ENCODE data around the gene P2RX4.

DNA sequence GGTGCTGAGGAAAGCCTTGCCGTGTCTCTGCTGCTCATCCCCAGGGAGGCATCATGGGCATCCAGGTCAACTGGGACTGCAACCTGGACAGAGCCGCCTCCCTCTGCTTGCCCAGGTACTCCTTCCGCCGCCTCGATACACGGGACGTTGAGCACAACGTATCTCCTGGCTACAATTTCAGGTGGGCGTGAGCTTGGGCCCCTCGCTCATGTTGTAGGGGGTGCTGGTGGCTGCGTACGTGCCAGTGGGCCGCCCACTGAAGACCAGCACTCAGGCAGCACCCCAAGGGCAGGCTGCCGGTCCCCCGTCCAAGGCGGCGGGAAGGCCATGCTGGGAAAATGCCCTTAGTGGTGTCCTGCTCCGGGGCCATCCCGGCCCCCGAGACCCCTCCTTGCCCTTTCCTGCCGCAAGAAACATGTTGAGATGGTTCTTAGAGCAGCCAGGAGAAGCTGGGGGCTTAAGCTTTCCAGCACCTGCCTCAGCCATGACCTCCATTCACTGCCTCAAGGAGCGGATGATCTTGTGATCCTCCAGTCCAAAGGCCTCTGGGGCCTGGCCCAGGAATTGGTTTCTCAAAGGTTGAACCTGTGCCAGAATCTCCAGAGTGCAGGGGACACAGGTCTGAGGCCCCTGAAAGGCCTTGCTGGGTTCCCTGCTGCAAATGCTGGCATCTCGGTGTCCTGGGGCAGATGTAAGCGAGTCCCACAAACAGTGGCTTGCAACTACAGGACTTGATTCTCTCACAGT is 19.2 kb downstream of the P2RX4 start:
- TF ChIP-seq, protein P1, sequence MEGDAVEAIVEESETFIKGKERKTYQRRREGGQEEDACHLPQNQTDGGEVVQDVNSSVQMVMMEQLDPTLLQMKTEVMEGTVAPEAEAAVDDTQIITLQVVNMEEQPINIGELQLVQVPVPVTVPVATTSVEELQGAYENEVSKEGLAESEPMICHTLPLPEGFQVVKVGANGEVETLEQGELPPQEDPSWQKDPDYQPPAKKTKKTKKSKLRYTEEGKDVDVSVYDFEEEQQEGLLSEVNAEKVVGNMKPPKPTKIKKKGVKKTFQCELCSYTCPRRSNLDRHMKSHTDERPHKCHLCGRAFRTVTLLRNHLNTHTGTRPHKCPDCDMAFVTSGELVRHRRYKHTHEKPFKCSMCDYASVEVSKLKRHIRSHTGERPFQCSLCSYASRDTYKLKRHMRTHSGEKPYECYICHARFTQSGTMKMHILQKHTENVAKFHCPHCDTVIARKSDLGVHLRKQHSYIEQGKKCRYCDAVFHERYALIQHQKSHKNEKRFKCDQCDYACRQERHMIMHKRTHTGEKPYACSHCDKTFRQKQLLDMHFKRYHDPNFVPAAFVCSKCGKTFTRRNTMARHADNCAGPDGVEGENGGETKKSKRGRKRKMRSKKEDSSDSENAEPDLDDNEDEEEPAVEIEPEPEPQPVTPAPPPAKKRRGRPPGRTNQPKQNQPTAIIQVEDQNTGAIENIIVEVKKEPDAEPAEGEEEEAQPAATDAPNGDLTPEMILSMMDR (conservative IDR thresholded peaks at IDR 0.05; ENCODE audit: low read length): no peak
- TF ChIP-seq EZH2phosphoT487 (IDR thresholded peaks at IDR 0.05; ENCODE audit: borderline replicate concordance, low read depth, low read length): no peak
